Kidney (tissue), 14 donors: ENCODE measurements around the gene ARHGAP27. TPM values are rescaled to one million over a fixed set of nuclear protein-coding genes. Genes with fewer than 3 reads are reported as not detected.

Experiments
- DNase-seq, 5 donors: peaks; one replicate each; pipeline ENCODE4 v3.0.0-alpha.2; 2013 to 2020
- FAIRE-seq: peaks from 2 replicates; lab custom pipeline; 2012; peaks lifted over from hg19 to GRCh38; lab: Jason Lieb, UNC
- H3K27ac ChIP-seq, 2 donors: one replicate each; pipeline ENCODE4 v1.7.0; 2013; ENCODE audit warnings: low read depth in 2 of 2, low read length in 2 of 2, inconsistent platforms in 1 of 2
- H3K27me3 ChIP-seq: one replicate; pipeline ENCODE4 v1.7.1; 2013; ENCODE audit warnings: low read length, inconsistent platforms; ENCODE audit not compliant: control insufficient read depth, insufficient read depth
- H3K36me3 ChIP-seq, 3 donors: one replicate each; pipeline versions ENCODE4 v1.7.0 to v1.7.1; 2013; ENCODE audit warnings: low read length in 3 of 3, control low read depth in 1 of 3, inconsistent platforms in 1 of 3; ENCODE audit not compliant: insufficient read depth in 3 of 3, control insufficient read depth in 2 of 3
- H3K4me1 ChIP-seq, 3 donors: one replicate each; pipeline versions ENCODE4 v1.7.0 to v1.7.1; 2013; ENCODE audit warnings: low read length in 3 of 3, inconsistent platforms in 1 of 3, low read depth in 1 of 3; ENCODE audit not compliant: control insufficient read depth in 2 of 3, insufficient read depth in 2 of 3
- H3K4me3 ChIP-seq, 3 donors: one replicate each; pipeline versions ENCODE4 v1.7.0 to v1.8.1; 2013; ENCODE audit warnings: low read length in 3 of 3, control low read depth in 1 of 3, inconsistent platforms in 1 of 3
- H3K9ac ChIP-seq, 3 donors: one replicate each; pipeline versions ENCODE4 v1.7.0 to v1.7.1; 2013; ENCODE audit warnings: low read length in 3 of 3, control low read depth in 1 of 3, inconsistent platforms in 1 of 3
- H3K9me3 ChIP-seq, 3 donors: one replicate each; pipeline versions ENCODE4 v1.7.0 to v1.7.1; 2013; ENCODE audit warnings: low read length in 3 of 3, control low read depth in 1 of 3, inconsistent platforms in 1 of 3; ENCODE audit not compliant: control insufficient read depth in 2 of 3, insufficient read depth in 1 of 3
- intact Hi-C: fragments of 100-400 bp; cut with DNase I; formaldehyde crosslinking; loops from one replicate; pipeline ENCODE4 v1.11.1; 2022
- polyA plus RNA-seq: library from polyadenylated mRNA; stranded (reverse); fragments of 350-450 nt; fragmentation: Illumina TruSeq; extraction: RNeasy Lipid Tissue Mini Kit (QIAGEN cat#74804); gene quantifications from one replicate; pipeline ENCODE4 v1.2.3, GENCODE V29; 2014; ENCODE audit warnings: low read depth, low replicate concordance; ENCODE audit not compliant: insufficient read depth
- total RNA-seq: library from RNA; stranded (reverse); fragmentation: NEBNext Ultra II Directional; extraction: Animal tissue kit (Norgen Biotek cat#: 25700); gene quantifications from one replicate; pipeline ENCODE4 v1.2.1, GENCODE V29; 2021
- TF ChIP-seq, protein P1 (sequence below): IDR thresholded peaks from 3 replicates; pipeline ENCODE4 v1.5.1; 2012; ENCODE audit warnings: mild to moderate bottlenecking, moderate library complexity, borderline replicate concordance; ENCODE audit not compliant: insufficient read depth; ENCODE audit errors: extremely low read depth
- donor health status: control.
- donor health status: control.
- donor health status: control.
- donor health status: control.
- donor health status: control.
- donor health status: DM: yes; HTN: yes; CAD: no.
- donor health status: Normal renal cell carcinoma (clear cell type).

Gene ARHGAP27
- total and polyA plus RNA-seq, 2 donors from 2014 or later, result 13.3 to 57.2 TPM

DNA sequence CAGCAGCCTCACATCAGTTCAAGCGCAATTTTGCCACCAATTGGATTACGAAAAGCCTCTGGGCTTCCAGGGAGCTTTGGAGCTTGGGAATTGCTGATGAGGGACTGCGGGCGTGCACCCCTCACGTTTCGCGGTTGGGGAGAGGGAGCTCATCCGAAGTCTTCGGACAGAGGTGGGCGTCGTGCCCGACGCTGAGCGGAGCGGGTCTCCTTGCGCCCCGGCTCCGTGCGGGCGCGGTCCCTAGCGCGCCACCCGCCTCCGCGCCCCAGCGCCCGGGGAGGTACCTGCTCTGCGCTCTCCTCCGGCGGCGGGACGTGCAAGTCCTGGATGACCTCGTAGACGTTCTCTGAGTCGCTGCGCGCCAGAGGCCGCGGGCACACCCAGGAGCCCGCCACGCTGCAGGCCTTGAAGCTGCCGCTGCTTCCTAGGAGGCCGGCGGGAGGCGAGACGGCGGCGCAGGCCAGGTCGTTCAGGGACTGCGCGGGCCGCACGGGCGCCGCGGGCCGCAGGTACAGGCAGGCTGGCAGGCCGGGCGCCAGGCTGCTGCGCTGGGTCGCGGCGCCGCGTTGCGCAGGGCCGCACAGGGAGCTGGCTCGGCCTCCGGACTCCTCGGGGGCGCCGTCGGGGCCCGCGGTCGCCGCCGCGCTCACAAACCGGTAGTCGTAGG lies 3.2 kb downstream of the ARHGAP27 start:
- intact Hi-C loops, result no loop called here
- Histone ChIP-seq H3K27me3 (peaks cover 14% of the 10 kb centered on the region), H3K9ac (no peak overlapping the region), H3K27ac (no peak overlapping the region), H3K4me1 (peaks cover 0 to 15% (median 6%) of the 10 kb centered on the region in 3 donors), H3K36me3 (no peaks in the 10 kb centered on the region), H3K9me3 (no peaks in the 10 kb centered on the region), H3K4me3 (no peak overlapping the region)
- peak in 4 of 5 donors; percentile 40 to 80 (median 44) for DNase-seq
- TF ChIP-seq, protein P1, sequence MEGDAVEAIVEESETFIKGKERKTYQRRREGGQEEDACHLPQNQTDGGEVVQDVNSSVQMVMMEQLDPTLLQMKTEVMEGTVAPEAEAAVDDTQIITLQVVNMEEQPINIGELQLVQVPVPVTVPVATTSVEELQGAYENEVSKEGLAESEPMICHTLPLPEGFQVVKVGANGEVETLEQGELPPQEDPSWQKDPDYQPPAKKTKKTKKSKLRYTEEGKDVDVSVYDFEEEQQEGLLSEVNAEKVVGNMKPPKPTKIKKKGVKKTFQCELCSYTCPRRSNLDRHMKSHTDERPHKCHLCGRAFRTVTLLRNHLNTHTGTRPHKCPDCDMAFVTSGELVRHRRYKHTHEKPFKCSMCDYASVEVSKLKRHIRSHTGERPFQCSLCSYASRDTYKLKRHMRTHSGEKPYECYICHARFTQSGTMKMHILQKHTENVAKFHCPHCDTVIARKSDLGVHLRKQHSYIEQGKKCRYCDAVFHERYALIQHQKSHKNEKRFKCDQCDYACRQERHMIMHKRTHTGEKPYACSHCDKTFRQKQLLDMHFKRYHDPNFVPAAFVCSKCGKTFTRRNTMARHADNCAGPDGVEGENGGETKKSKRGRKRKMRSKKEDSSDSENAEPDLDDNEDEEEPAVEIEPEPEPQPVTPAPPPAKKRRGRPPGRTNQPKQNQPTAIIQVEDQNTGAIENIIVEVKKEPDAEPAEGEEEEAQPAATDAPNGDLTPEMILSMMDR, result no peak
- no peak for FAIRE-seq

DNA sequence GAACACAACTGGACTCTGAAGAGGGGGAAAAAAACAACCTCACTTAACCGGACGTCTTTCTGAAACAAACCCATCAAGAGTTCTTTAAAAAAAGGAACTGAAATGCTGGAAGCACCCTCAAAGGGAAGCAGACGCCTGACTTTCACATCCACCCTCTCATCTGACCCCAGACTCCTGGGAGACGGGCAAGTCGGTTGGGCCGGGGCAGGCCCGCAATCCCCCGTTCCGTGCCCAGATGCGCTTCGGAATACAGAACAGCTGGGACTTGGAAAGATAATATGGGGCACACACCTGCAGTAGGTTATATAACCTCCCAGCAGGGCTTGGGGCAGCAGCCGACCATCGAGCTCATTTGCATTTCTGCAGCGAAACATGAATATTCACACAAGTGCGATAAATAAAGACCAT lies 3.7 kb downstream of the ARHGAP27 start:
- H3K9ac ChIP-seq, result no peak overlapping the region
- H3K27me3 ChIP-seq, result peaks cover 14% of the 10 kb centered on the region
- no peak overlapping the region for H3K4me3 ChIP-seq
- H3K9me3 ChIP-seq, result no peaks in the 10 kb centered on the region
- no peak overlapping the region for H3K27ac ChIP-seq
- TF ChIP-seq, protein P1, result no peak
- no peak for FAIRE-seq
- intact Hi-C loops, result no loop called here
- H3K4me1 ChIP-seq, result peaks cover 0 to 15% (median 6%) of the 10 kb centered on the region in 3 donors
- DNase-seq, result peak in 2 of 5 donors; percentile 30 to 66
- no peaks in the 10 kb centered on the region for H3K36me3 ChIP-seq

DNA sequence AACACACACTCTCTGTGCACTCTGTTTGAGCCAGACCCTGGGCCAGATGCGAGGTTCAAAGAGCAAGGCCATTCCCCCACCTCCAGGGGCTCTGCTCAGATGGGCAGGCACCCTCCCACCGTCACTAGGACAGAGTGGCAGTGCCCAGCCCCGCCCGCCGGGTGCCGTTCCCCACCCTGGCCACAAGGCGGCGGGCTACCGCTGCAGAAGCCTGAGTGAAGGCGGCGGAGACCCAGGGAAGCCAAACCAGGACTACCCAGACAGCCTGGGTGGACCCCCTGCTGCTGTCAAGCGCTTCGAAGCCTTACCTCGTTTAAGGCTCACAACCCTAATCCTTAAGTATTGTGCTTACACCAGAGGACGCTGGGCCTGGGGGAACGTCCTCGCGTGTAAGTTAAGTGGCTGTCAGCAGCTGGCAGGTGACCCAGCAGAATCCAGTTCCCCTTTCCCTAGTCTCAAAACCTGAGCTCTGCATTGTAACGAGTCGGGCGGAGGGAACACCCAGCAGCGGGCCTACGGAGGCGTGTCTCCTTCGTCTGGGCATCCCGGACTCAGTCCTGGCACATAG lies 4.5 kb downstream of the ARHGAP27 start:
- Histone ChIP-seq H3K4me1 (peaks cover 0 to 15% (median 6%) of the 10 kb centered on the region in 3 donors), H3K9ac (no peak overlapping the region), H3K9me3 (no peaks in the 10 kb centered on the region), H3K4me3 (peak overlapping the region in 1 of 3 donors; percentile 35), H3K27ac (no peak overlapping the region), H3K27me3 (peaks cover 14% of the 10 kb centered on the region), H3K36me3 (no peaks in the 10 kb centered on the region)
- intact Hi-C loops, result no loop called here
- DNase-seq (peak; percentile 78 to 90 (median 86)), FAIRE-seq (no peak)
- TF ChIP-seq, protein P1, result peak; percentile 86
